ENCODE results near the gene AKT2.

DNA sequence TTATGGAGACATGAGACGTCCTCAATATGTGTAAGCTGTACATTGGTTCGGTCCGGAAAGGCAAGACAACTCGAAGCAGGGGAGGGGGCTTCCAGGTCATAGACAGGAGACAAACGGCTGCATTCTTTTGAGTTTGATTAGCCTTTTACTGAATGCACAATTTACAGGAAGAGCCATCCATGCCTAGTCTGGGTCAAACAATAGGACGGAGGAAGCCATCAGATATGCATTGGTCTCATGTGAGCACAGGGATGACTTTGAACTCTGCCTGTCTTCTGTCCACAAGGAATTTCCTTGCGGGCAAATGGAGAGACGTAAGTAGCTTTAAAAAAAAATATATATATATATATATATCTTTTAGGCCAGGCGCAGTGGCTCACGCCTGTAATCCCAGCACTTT, 56.8 kb downstream of the AKT2 start:
- TF ChIP-seq, protein P1, sequence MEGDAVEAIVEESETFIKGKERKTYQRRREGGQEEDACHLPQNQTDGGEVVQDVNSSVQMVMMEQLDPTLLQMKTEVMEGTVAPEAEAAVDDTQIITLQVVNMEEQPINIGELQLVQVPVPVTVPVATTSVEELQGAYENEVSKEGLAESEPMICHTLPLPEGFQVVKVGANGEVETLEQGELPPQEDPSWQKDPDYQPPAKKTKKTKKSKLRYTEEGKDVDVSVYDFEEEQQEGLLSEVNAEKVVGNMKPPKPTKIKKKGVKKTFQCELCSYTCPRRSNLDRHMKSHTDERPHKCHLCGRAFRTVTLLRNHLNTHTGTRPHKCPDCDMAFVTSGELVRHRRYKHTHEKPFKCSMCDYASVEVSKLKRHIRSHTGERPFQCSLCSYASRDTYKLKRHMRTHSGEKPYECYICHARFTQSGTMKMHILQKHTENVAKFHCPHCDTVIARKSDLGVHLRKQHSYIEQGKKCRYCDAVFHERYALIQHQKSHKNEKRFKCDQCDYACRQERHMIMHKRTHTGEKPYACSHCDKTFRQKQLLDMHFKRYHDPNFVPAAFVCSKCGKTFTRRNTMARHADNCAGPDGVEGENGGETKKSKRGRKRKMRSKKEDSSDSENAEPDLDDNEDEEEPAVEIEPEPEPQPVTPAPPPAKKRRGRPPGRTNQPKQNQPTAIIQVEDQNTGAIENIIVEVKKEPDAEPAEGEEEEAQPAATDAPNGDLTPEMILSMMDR (IDR thresholded peaks at IDR 0.05; ENCODE audit: borderline replicate concordance, extremely low read depth, low read length, poor library complexity, severe bottlenecking) = no peak
- TF ChIP-seq EZH2 (IDR thresholded peaks at IDR 0.05; ENCODE audit: borderline replicate concordance, low read depth, low read length, severe bottlenecking) = no peak
